Measurements from ENCODE around the gene VTCN1. TPM values are rescaled to one million over a fixed set of nuclear protein-coding genes. Genes with fewer than 3 reads are reported as not detected.

VTCN1 gene
- total RNA-seq, 4 donors from 2014 or later, result 1.7 to 9.4 (median 3.4) TPM

DNA sequence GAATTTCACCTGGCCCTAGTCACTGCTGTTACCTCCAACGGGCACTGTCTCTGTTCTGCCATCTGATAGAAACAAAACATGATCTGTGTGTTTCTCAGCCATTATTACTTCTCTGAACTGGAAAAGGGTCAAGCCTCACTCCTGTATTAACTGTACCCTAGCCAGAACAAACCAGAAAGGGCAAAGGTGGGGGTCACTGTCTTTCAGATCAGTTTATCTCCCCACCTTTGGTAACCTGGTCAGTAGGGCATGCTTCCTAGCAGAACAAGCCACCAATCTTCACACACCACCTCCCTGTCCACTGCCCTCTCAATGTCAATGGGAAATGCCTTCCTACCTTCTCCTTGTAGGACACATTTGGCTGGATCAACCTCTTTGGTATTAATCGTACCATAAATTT, 93.0 kb downstream of the VTCN1 start:
- H3K36me3 ChIP-seq, result peaks cover 12% of the 10 kb centered on the region
- 57% methylated on average over 2 of the region's 2 CpGs for WGBS
- H3K27ac ChIP-seq, result no peak overlapping the region
- TF ChIP-seq, protein P1, sequence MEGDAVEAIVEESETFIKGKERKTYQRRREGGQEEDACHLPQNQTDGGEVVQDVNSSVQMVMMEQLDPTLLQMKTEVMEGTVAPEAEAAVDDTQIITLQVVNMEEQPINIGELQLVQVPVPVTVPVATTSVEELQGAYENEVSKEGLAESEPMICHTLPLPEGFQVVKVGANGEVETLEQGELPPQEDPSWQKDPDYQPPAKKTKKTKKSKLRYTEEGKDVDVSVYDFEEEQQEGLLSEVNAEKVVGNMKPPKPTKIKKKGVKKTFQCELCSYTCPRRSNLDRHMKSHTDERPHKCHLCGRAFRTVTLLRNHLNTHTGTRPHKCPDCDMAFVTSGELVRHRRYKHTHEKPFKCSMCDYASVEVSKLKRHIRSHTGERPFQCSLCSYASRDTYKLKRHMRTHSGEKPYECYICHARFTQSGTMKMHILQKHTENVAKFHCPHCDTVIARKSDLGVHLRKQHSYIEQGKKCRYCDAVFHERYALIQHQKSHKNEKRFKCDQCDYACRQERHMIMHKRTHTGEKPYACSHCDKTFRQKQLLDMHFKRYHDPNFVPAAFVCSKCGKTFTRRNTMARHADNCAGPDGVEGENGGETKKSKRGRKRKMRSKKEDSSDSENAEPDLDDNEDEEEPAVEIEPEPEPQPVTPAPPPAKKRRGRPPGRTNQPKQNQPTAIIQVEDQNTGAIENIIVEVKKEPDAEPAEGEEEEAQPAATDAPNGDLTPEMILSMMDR (IDR thresholded peaks at IDR 0.05), result no peak
- no peak for TF ChIP-seq EP300 (IDR thresholded peaks at IDR 0.05)
- TF ChIP-seq POLR2A (IDR thresholded peaks at IDR 0.05), result no peak
- TF ChIP-seq POLR2AphosphoS5 (IDR thresholded peaks at IDR 0.05), result no peak
- H3K4me3 ChIP-seq, result no peak overlapping the region
- H3K4me1 ChIP-seq, result peaks cover 15% of the 10 kb centered on the region
- no peaks in the 10 kb centered on the region for H3K9me3 ChIP-seq
- no peak for DNase-seq (ENCODE audit: low spot score in 2 of 2)
- no peaks in the 10 kb centered on the region for H3K27me3 ChIP-seq

DNA sequence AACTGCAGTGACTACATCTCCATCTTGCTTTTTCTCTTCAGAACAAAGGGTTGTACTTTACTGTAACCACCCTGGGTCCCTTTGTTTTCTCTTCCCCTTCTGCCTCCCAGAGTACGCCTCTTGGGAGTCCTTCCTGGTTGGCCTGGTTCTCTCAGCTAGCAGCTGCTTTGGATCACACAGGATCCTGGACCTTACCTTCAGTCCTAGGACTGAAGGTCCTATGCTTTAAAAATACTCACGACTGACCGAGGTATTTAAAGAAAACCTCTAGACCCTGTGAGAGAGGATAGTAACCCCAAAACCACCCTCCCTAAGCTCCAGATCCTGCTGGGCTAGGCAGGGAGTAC, 94.0 kb downstream of the VTCN1 start:
- H3K27ac ChIP-seq, result no peak overlapping the region
- no peak for DNase-seq (ENCODE audit: low spot score in 2 of 2)
- peaks cover 9% of the 10 kb centered on the region for H3K4me1 ChIP-seq
- H3K9me3 ChIP-seq, result no peaks in the 10 kb centered on the region
- TF ChIP-seq POLR2AphosphoS5 (IDR thresholded peaks at IDR 0.05), result no peak
- TF ChIP-seq, protein P1 (IDR thresholded peaks at IDR 0.05), result no peak
- no peak for TF ChIP-seq POLR2A (IDR thresholded peaks at IDR 0.05)
- TF ChIP-seq EP300 (IDR thresholded peaks at IDR 0.05), result no peak
- WGBS, result 94% methylated on average over 3 of the region's 3 CpGs
- no peak overlapping the region for H3K4me3 ChIP-seq
- peaks cover 13% of the 10 kb centered on the region for H3K36me3 ChIP-seq
- no peaks in the 10 kb centered on the region for H3K27me3 ChIP-seq

DNA sequence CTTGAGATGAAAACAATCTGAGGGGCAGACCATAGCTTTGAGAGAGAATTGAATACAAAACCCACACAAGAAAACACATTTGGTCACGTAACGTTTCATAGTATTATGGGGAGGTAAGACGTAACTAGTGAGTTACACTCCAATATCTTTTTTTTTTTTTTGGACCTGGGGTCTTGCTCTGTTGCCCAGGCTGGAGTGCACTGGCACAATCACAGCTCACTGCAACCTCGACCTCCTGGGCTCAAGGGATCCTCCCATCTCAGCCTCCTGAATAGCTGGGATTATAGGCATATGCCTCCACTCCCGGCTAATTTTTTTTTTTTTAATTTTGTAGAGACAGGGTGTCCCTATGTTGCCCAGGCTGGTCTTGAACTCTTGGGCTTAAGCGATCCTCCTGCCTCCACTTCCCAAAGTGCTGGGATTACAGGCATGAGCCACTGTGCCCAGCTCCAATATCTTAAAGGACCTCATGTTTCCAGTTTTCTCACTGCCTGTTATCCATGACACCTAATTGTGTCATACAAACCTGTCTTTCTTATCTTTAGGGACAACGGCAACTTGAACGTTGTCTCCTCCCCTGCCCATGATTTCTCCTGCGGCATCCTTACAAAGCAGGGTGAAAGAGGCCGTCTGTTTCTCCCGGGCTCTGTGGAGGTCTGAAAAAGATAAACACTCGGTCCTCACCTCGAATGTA, 94.5 kb downstream of the VTCN1 start:
- Histone ChIP-seq H3K4me3 (no peak overlapping the region), H3K36me3 (peaks cover 13% of the 10 kb centered on the region), H3K4me1 (peaks cover 8% of the 10 kb centered on the region), H3K27me3 (no peaks in the 10 kb centered on the region), H3K27ac (no peak overlapping the region), H3K9me3 (no peaks in the 10 kb centered on the region)
- WGBS, result 91% methylated on average over 13 of the region's 13 CpGs
- TF ChIP-seq POLR2AphosphoS5 (IDR thresholded peaks at IDR 0.05) (no peak), EP300 (IDR thresholded peaks at IDR 0.05) (no peak), POLR2A (IDR thresholded peaks at IDR 0.05) (no peak)
- TF ChIP-seq, protein P1 (IDR thresholded peaks at IDR 0.05), result no peak
- DNase-seq (ENCODE audit: low spot score in 2 of 2), result no peak

DNA sequence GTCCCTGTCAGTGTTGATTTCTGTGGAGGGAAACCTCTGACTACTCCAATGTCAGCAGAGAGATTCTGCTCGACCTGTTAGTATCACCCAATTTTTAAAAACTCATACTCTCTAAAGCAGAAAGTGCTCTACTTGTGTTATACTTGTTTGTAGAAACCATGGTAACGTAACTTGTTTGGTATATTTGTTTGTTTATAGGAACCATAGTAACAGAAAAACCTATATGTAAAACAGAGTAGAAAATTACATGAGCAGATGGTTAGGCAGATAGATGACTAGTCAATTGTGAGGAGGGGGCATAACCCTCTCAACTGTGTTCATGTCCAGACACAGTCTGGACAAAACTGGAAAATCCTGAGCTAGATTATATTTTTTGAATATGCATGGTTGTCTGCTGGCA, 95.8 kb downstream of the VTCN1 start:
- TF ChIP-seq EP300 (IDR thresholded peaks at IDR 0.05) (no peak), POLR2A (IDR thresholded peaks at IDR 0.05) (no peak), POLR2AphosphoS5 (IDR thresholded peaks at IDR 0.05) (no peak)
- TF ChIP-seq, protein P1 (IDR thresholded peaks at IDR 0.05), result no peak

DNA sequence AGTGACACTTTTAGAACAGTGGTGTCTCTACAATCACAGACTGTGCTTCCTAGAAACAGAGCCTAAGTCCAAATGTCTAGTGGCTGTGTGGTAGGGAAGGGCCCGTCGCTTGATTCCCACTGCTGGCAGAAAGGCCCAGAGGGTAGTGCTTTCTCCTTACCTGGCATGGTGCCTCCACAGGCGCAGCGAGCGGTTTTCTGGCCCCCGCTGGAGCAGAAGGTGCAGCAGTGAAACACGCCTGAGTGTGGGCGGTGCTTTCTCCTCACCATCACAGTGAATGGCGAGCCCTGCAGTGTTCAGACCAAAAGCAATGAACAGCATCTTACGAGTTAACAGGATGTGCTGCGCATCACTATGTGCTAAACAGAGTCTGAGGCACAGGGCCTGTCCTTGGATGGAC, 97.5 kb downstream of the VTCN1 start:
- Histone ChIP-seq H3K4me3 (no peak overlapping the region), H3K36me3 (peaks cover 13% of the 10 kb centered on the region), H3K27me3 (no peaks in the 10 kb centered on the region), H3K27ac (no peak overlapping the region), H3K4me1 (no peaks in the 10 kb centered on the region), H3K9me3 (no peaks in the 10 kb centered on the region)
- DNase-seq (ENCODE audit: low spot score in 2 of 2), result no peak
- 97% methylated on average over 10 of the region's 11 CpGs for WGBS
- TF ChIP-seq, protein P1 (IDR thresholded peaks at IDR 0.05), result no peak
- TF ChIP-seq POLR2AphosphoS5 (IDR thresholded peaks at IDR 0.05), result no peak
- TF ChIP-seq POLR2A (IDR thresholded peaks at IDR 0.05), result no peak
- no peak for TF ChIP-seq EP300 (IDR thresholded peaks at IDR 0.05)

More for the DNA sequence above, 95.8 kb downstream of the VTCN1 start:
- Histone ChIP-seq H3K4me3 (no peak overlapping the region), H3K27me3 (no peaks in the 10 kb centered on the region), H3K4me1 (no peaks in the 10 kb centered on the region), H3K9me3 (no peaks in the 10 kb centered on the region), H3K36me3 (peaks cover 13% of the 10 kb centered on the region), H3K27ac (no peak overlapping the region)
- WGBS, result 48% methylated on average over 2 of the region's 2 CpGs
- no peak for DNase-seq (ENCODE audit: low spot score in 2 of 2)

Data from suprapubic skin (tissue), 4 donors.